Activated CD4-positive, alpha-beta T cell treated with anti-CD3 and anti-CD28 coated beads for 36 hours (primary cell): ENCODE results near the gene FAM219B. TPM values are rescaled to one million over a fixed set of nuclear protein-coding genes. Genes with fewer than 3 reads are reported as not detected.
"Not testable (repeated sequence)": the region's sequence is repeated elsewhere in the genome, so short reads cannot be mapped to it uniquely, and the experiment has no call there.

Source experiments
- ATAC-seq: fragments of 200-7000 bp; cut with Tn5 transposase; one replicate; pipeline ENCODE4 v1.10.0; 2021; ENCODE audit warnings: mild to moderate bottlenecking, moderate library complexity
- CTCF ChIA-PET: fragments of 350-600 bp; sonication (Branson Sonifier 250); formaldehyde crosslinking; loops from one replicate; lab custom pipeline; 2021; ENCODE audit warnings: antibody characterized with exemption; lab: Charles Lee
- POLR2A ChIA-PET: fragments of 350-600 bp; sonication (Branson Sonifier 250); formaldehyde crosslinking; loops from one replicate; lab custom pipeline; 2021; ENCODE audit warnings: antibody characterized with exemption, inconsistent platforms; lab: Charles Lee
- DNase-seq: peaks from one replicate; pipeline ENCODE4 v3.0.0-alpha.2; 2020
- H3K27ac Mint-ChIP-seq: one replicate; pipeline ENCODE4 v1.8.0; 2021; ENCODE audit warnings: mixed read lengths
- H3K27me3 Mint-ChIP-seq: one replicate; pipeline ENCODE4 v1.8.0; 2021; ENCODE audit warnings: mixed read lengths
- H3K36me3 Mint-ChIP-seq: one replicate; pipeline ENCODE4 v1.8.0; 2021; ENCODE audit warnings: low read depth, mixed read lengths
- H3K4me1 Mint-ChIP-seq: one replicate; pipeline ENCODE4 v1.8.0; 2021; ENCODE audit warnings: mixed read lengths
- H3K4me3 Mint-ChIP-seq: one replicate; pipeline ENCODE4 v1.8.0; 2021; ENCODE audit warnings: mild to moderate bottlenecking, moderate library complexity, mixed read lengths
- H3K9me3 Mint-ChIP-seq: one replicate; pipeline ENCODE4 v1.8.0; 2021; ENCODE audit warnings: low read depth, mixed read lengths
- intact Hi-C, 2 experiments: fragments of 100-400 bp; cut with DNase I in 1 of 2; cut with micrococcal nuclease in 1 of 2; formaldehyde crosslinking; loops; one replicate each; pipeline versions ENCODE4 v1.14.2 to v1.15.1; 2022 to 2024; cut with DNase I, micrococcal nuclease
- total RNA-seq, 2 experiments: library from RNA; stranded (reverse); gene quantifications; one replicate each; pipeline ENCODE4 v1.2.3, GENCODE V29; 2021

Gene FAM219B
- total RNA-seq, 2 experiments from 2014 or later, result 39.3 to 49.7 TPM

DNA sequence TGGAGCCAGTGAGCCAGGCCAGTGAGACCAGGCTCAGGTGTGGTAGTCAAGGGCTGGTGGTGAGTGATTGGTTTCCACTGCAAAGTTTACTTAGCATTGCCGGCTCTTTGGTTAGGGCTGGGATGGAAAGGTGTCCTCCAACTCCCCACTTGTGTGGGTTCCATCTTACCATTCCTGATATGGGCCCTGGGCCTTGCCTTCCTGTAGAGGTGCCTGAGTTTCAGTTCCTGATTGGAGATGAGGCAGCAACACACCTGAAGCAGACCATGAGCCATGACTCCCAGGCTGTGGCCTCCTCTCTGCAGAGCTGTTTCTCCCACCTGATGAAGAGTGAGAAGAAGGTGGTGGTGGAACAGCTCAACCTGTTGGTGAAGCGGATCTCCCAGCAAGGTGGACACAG is 13.7 kb downstream of the FAM219B start:
- ChIA-PET CTCF (interaction anchor here (0.7 kb wide), 1 partner anchor 9 kb away, joined by 4 read pairs; no protein-coding TSS in a partner anchor), POLR2A (no interaction called here)
- Mint-ChIP-seq H3K4me3 (no peak overlapping the region), H3K27ac (peak overlapping the region; percentile 53), H3K36me3 (peaks cover 46% of the 10 kb centered on the region), H3K4me1 (peaks cover 46% of the 10 kb centered on the region), H3K9me3 (no peaks in the 10 kb centered on the region), H3K27me3 (no peaks in the 10 kb centered on the region)
- DNase-seq (no peak), ATAC-seq (no peak)
- intact Hi-C loops, result loop anchor here in 1 of 2 experiments (5.0 kb wide), 1 partner anchor 111 kb away; the partner anchor contains the start of gene CSK

- ATAC-seq (no peak), DNase-seq (peak; percentile 28)
- Mint-ChIP-seq H3K27me3 (no peaks in the 10 kb centered on the region), H3K36me3 (peaks cover 45% of the 10 kb centered on the region), H3K4me3 (no peak overlapping the region), H3K27ac (peak overlapping the region; percentile 31), H3K9me3 (no peaks in the 10 kb centered on the region), H3K4me1 (peaks cover 46% of the 10 kb centered on the region)
- POLR2A ChIA-PET, result interaction anchor here (1.0 kb wide), 1 partner anchor 14 kb away, joined by 3 read pairs; no protein-coding TSS in a partner anchor
- intact Hi-C loops, result loop anchor here in 1 of 2 experiments (5.0 kb wide), 1 partner anchor 110 kb away; the partner anchor contains the start of gene CSK
- CTCF ChIA-PET, result interaction anchor here (0.6 to 1.7 kb wide), 2 partner anchors 9 to 116 kb away, joined by 3 to 17 read pairs; no protein-coding TSS in a partner anchor
These were observed 14.3 kb downstream of the FAM219B start for GRCh38 chr15:74892313-74892712.

GRCh38 chr15:74891469-74891868 is 15.2 kb downstream of the FAM219B start:
- ChIA-PET POLR2A (interaction anchor here (1.0 kb wide), 1 partner anchor 14 kb away, joined by 3 read pairs; no protein-coding TSS in a partner anchor), CTCF (interaction anchor here (0.6 to 1.7 kb wide), 3 partner anchors 10 to 121 kb away, joined by 4 to 17 read pairs (median 4); no protein-coding TSS in a partner anchor)
- DNase-seq (no peak), ATAC-seq (no peak)
- H3K36me3 Mint-ChIP-seq, result peaks cover 40% of the 10 kb centered on the region
- H3K4me3 Mint-ChIP-seq, result peak overlapping the region; percentile 73
- intact Hi-C loops, result loop anchor here in 1 of 2 experiments (2.0 to 5.0 kb wide), 2 partner anchors 19 to 109 kb away; partner anchors contain the start of genes CSK and SCAMP2
- peaks cover 46% of the 10 kb centered on the region for H3K4me1 Mint-ChIP-seq
- H3K9me3 Mint-ChIP-seq, result no peaks in the 10 kb centered on the region
- H3K27me3 Mint-ChIP-seq, result no peaks in the 10 kb centered on the region
- H3K27ac Mint-ChIP-seq, result no peak overlapping the region

DNA sequence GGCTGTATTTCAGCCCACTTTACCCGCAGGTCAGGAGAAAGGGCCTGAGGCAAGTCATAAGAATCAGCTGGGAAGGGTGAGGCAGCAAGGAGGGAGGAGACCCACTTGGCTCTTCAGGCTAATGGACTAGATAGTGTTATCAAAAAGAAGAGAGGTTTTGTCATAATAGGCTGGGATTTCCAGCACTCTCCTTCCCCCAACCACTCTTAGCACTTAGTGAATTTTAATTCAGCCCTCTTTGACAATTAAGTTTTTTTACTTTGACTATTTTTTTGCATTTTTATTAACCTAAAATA is 16.0 kb downstream of the FAM219B start:
- ATAC-seq (no peak), DNase-seq (no peak)
- H3K4me3 Mint-ChIP-seq, result peak overlapping the region; percentile 73
- H3K9me3 Mint-ChIP-seq, result no peaks in the 10 kb centered on the region
- no peaks in the 10 kb centered on the region for H3K27me3 Mint-ChIP-seq
- POLR2A ChIA-PET, result no interaction called here
- intact Hi-C loops, result loop anchor here (1.0 to 5.0 kb wide), 5 partner anchors 16 to 133 kb away; partner anchors contain the start of genes CSK (in 1 of the 2), FAM219B (in 1 of the 2), PPCDC (in 1 of the 2) and SCAMP2 (in 1 of the 2)
- H3K36me3 Mint-ChIP-seq, result peaks cover 36% of the 10 kb centered on the region
- H3K4me1 Mint-ChIP-seq, result peaks cover 46% of the 10 kb centered on the region
- CTCF ChIA-PET, result interaction anchor here (2.8 kb wide), 1 partner anchor 10 kb away, joined by 22 read pairs; no protein-coding TSS in a partner anchor
- peak overlapping the region; percentile 86 for H3K27ac Mint-ChIP-seq

- Mint-ChIP-seq H3K36me3 (peaks cover 32% of the 10 kb centered on the region), H3K27ac (peak within 1 kb of the TSS; percentile 86), H3K9me3 (no peaks in the 10 kb centered on the region), H3K4me3 (peak within 1 kb of the TSS; percentile 73), H3K27me3 (no peaks in the 10 kb centered on the region), H3K4me1 (peaks cover 46% of the 10 kb centered on the region)
- POLR2A ChIA-PET, result interaction anchor here (1.0 kb wide), 2 partner anchors 17 to 20 kb away, joined by 5 to 6 read pairs; partner anchors contain the start of gene FAM219B
- ATAC-seq, result peak; percentile 98
- intact Hi-C loops, result loop anchor here (1.0 to 5.0 kb wide), 8 partner anchors 16 to 133 kb away; partner anchors contain the start of genes CSK (in 2 of the 2), SCAMP2 (in 2 of the 2), ULK3 (in 2 of the 2) and COX5A (in 1 of the 2)
- CTCF ChIA-PET, result interaction anchor here (0.6 to 2.8 kb wide), 3 partner anchors 11 to 137 kb away, joined by 3 to 22 read pairs (median 3); partner anchors contain the start of gene SCAMP5
- DNase-seq, result peak; percentile 95
These were observed 16.6 kb downstream of the FAM219B start, which contains the start of gene MPI for GRCh38 chr15:74889883-74890664. Gene MPI (plus strand): TSS chr15:74890042. CDS start chr15:74890074, 32 bp downstream.

DNA sequence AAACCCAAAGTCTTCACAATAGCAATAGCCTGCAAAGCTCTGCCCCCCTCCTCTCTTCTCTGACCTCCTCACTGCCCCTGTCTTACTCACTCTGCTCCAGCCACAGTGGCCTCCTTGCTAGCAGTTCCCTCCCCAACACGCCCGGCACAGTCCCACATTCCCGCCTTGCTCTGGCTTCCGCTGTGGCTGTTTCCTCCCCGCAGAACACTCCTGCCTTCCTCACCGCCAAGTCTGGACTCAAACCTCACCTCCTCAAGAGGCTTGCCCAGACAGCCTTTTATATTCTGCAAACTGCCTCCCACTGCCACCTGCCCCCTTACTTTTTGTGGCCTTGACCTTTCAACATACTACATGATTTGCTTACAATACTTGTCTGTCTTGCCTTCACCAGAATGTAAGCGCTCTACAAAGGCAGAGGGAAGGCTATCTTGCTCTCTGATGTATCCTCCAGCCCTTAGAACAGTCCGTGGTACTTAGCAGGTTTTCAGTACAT is 17.2 kb downstream of the FAM219B start:
- Mint-ChIP-seq H3K4me3 (peak overlapping the region; percentile 73), H3K9me3 (no peaks in the 10 kb centered on the region), H3K36me3 (peaks cover 32% of the 10 kb centered on the region), H3K27ac (peak overlapping the region; percentile 86), H3K27me3 (no peaks in the 10 kb centered on the region), H3K4me1 (peaks cover 46% of the 10 kb centered on the region)
- intact Hi-C loops, result loop anchor here in 1 of 2 experiments (1.0 kb wide), 4 partner anchors 16 to 107 kb away; partner anchors contain the start of genes COX5A, CSK, SCAMP2 and ULK3
- ATAC-seq (peak; percentile 17), DNase-seq (peak; percentile 42)
- ChIA-PET CTCF (interaction anchor here (0.7 to 2.8 kb wide), 4 partner anchors 11 to 137 kb away, joined by 3 to 22 read pairs (median 3); no protein-coding TSS in a partner anchor), POLR2A (interaction anchor here (0.9 to 1.0 kb wide), 3 partner anchors 13 to 19 kb away, joined by 3 to 6 read pairs (median 5); partner anchors contain the start of gene FAM219B)

DNA sequence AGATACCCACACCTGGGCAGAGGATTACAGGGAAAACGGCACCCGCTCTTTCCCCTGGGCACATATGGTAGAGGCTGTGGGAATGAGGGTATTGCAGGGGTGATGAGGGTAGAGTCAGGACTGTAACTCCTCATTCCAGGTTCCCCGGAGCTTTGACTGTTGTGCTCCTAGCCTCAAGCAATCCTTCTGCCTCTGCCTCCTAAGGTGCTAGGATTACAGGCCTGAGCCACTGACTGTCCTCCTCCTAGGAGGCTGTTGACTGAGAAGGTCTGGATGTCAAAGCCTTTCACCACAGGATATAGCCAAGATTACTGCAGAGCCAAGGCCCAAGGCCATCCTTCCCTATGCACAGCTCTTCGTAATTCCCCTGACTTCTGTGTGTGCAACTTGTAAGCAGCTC is 17.9 kb downstream of the FAM219B start:
- intact Hi-C loops, result loop anchor here in 1 of 2 experiments (1.0 kb wide), 4 partner anchors 15 to 106 kb away; partner anchors contain the start of genes COX5A, CSK, SCAMP2 and ULK3
- Mint-ChIP-seq H3K4me1 (peaks cover 44% of the 10 kb centered on the region), H3K27ac (peak overlapping the region; percentile 86), H3K36me3 (peaks cover 31% of the 10 kb centered on the region), H3K27me3 (no peaks in the 10 kb centered on the region), H3K4me3 (peak overlapping the region; percentile 73), H3K9me3 (no peaks in the 10 kb centered on the region)
- ATAC-seq (no peak), DNase-seq (no peak)
- ChIA-PET POLR2A (interaction anchor here (0.6 to 0.9 kb wide), 2 partner anchors 13 to 26 kb away, joined by 3 read pairs; no protein-coding TSS in a partner anchor), CTCF (interaction anchor here (0.7 to 2.8 kb wide), 4 partner anchors 12 to 262 kb away, joined by 3 to 22 read pairs (median 3); no protein-coding TSS in a partner anchor)

GRCh38 chr15:74887537-74888193 is 19.0 kb downstream of the FAM219B start:
- ATAC-seq, intact Hi-C loops, H3K27me3 Mint-ChIP-seq, H3K9me3 Mint-ChIP-seq, DNase-seq, H3K4me3 Mint-ChIP-seq, H3K27ac Mint-ChIP-seq: not testable (repeated sequence)
- ChIA-PET CTCF (interaction anchor here (2.8 kb wide), 1 partner anchor 13 kb away, joined by 22 read pairs; no protein-coding TSS in a partner anchor), POLR2A (interaction anchor here (0.7 kb wide), 1 partner anchor 129 kb away, joined by 7 read pairs; no protein-coding TSS in a partner anchor)
- peaks cover 20% of the 10 kb centered on the region for H3K36me3 Mint-ChIP-seq
- peaks cover 33% of the 10 kb centered on the region for H3K4me1 Mint-ChIP-seq

- ATAC-seq, result no peak
- DNase-seq, result no peak
- Mint-ChIP-seq H3K27me3 (no peaks in the 10 kb centered on the region), H3K36me3 (peaks cover under 1% of the 10 kb centered on the region), H3K9me3 (no peaks in the 10 kb centered on the region), H3K4me1 (peaks cover 12% of the 10 kb centered on the region), H3K27ac (no peak overlapping the region), H3K4me3 (no peak overlapping the region)
- intact Hi-C loops, result no loop called here
- ChIA-PET CTCF (interaction anchor here (0.6 to 1.5 kb wide), 2 partner anchors 16 to 48 kb away, joined by 3 to 7 read pairs; no protein-coding TSS in a partner anchor), POLR2A (no interaction called here)
These were observed 21.2 kb downstream of the FAM219B start for GRCh38 chr15:74885461-74885860.
